UCSD-AML1 (cell line): ENCODE measurements around the gene ZCWPW1.
"Not testable (repeated sequence)": the region's sequence is repeated elsewhere in the genome, so short reads cannot be mapped to it uniquely, and the experiment has no call there.

Experiments used
- DNase-seq: peaks from one replicate; lab custom pipeline; 2025; ENCODE audit not compliant: unreplicated experiment; lab: John Stamatoyannopoulos, UW

The ZCWPW1 gene

DNA sequence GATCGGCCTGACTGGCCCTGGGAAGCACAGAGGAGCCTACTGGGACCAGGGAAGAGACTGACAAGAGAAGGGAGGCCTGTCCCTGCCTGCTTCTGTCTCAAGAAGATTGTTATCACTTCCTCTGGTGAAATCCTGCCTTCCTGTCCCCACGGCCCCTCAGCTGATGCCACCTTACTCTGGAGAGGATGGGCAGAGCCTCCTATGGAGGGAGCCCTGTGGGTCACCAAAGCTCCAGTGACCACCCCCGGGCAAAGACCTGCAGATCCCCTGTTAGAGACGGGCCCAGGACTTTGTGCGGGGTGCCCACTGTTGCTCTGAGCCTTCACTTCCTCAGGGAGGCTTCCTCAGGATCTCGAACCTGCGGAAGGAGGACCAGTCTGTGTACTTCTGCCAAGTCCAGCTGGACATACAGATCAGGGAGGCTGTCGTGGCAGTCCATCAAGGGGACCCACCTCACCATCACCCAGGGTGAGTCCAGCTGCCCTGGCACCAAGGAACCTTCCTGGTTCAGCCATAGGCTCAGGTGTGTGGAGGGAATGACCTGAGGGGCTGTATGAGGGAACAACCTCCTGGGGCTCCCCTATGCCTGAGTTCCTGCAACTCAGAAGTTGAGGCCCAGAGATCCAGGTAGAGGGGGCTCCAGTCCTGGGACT, 72.0 kb downstream of the ZCWPW1 start:
- no peak for DNase-seq

DNA sequence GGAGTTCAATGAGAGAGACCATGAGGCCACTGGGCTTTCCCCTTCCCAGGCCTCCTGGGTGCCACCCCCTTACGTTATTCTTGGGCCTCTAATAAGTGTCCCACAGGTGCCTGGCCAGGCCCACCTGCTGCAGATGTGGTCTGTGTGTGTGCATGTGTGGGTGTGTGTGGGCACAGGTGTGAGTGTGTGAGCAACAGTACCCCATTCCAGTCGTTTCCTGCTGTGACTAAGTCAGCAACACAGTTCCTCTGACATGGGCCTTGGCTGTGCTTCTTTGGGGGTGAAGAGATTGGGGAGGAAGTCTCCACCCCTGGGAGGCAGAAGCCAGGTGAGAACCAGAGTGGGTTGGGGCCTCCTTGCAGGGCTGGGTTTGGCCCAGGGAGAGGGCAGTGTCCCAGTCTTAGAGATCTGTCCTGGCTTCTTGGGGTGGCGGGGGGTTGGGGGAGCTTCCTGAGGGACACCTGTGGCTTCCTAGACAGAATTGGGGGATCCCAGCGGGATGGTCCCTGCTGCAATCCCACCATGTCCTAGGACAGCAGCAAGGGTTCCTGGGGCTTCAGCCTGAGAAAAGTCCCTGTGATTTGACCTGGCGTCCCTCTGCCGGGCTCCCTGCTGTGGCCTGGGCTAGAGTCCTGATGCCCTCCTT, 74.7 kb downstream of the ZCWPW1 start:
- no peak for DNase-seq

DNA sequence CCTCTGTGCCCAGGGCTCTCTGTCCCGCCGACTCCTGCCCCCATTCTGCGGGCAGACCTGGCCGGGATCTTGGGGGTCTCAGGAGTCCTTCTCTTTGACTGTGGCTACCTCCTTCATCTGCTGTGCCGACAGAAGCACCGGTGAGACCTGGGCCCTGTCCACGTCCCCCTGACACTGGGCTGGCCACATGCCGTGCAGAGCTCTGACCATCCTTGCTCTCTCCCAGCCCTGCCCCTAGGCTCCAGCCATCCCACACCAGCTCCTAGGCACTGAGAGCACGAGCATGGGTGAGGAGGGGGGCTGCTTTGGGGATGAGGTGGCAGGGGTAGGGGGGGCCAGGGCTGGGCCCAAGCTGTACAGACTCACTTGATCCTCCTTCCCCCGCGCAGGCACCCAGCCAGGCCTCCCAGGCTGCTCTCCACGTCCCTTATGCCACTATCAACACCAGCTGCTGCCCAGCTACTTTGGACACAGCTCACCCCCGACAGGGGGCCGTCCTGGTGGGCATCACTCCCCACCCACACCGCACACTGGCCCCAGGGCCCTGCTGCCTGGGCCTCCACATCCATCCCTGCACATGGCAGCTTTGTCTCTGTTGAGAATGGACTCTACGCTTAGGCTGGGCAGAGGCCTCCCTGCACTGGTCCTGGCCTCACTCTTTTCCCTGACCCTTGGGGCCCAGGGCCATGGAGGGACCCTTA, 75.4 kb downstream of the ZCWPW1 start:
- DNase-seq, result no peak

DNA sequence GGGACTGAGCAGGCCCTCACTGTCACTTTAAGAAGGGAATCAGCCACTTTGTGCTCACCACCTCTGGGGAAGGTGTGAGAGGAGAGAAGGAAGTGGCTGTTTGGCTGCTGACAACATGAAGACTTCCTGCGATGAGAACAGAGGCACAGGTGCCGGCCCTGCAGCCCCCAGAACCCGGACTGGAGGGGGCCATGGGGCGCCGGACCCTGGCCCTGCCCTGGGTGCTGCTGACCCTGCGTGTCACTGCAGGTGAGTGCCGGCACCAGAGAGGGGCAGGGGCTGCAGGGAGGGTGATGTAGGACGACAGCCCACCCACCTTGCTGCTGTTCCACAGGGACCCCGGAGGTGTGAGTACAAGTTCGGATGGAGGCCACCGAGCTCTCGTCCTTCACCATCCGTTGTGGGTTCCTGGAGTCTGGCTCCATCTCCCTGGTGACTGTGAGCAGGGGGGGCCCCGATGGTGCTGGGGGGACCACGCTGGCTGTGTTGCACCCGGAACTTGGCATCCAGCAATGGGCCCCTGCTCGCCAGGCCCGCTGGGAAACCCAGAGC, 76.2 kb downstream of the ZCWPW1 start:
- not testable (repeated sequence) for DNase-seq

DNA sequence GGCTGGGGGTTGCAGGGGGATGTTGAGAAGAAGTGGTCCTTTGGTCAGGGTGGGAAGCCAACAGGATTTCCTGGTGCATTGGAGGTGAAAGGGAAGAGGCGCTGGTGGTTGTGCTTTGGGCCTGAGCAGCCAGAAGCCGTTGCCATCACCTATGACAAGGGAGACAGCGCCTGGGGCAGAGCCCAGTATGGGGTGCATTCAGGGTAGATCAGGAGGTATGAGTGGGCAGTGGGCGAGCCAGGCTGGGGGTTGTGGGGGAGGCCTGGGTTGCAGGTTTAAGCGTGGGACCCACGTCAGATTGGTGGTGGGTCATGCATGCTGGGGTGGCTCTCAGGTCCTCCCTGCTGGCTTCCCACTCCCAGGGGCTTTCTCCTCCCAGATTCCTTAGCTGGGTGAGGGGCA, 76.8 kb downstream of the ZCWPW1 start:
- DNase-seq, result no peak
